Measurements from ENCODE around the gene CHP2.
"Not testable (repeated sequence)": the region's sequence is repeated elsewhere in the genome, so short reads cannot be mapped to it uniquely, and the experiment has no call there.

Gene CHP2

DNA sequence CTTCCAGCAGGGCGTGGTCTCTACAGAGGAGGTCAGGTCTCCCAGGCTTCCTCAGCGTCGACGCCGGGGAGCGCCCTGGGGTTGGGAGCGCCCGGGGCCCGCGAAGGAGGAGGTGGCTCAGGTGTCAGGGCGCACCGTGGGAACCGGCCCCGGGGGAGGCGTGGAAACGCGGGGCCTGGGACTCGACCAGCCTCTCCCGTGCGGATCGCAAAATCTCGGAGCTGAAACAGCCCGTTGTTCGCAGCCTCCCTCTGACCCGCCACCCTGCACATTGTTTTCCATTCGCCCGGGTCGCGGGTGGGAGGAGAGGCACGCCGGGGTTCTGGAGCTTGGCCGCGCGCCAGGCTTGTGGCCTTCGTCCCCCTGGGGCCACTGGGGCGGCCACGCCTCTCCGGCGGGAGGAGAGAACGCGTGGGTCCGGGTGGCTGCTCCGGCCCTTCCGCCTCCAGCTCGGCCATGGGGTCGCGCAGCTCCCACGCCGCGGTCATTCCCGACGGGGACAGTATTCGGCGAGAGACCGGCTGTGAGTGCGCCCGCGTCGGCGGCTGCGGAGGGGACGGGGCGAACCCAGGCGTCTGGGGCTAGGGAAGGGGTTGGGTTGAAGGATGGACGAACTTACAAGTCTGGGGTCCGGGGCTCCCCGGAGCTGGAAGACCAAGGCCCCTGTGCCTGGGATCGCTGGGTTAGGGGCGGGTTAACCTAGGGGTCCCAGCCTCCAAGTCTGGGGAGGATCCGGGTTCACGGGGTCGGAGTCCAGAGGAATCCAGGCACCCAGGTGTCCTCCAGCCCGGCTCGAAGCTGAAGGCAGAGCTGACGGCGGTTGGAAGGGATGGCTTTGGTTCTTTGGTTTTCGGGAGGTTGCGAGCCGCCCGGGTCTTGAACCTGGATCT, at the start of gene CHP2:
TSS of gene CHP2 (plus strand) at position 433 of the 890 bp plus-strand sequence. CDS start at position 457, 24 bp downstream.
- Histone ChIP-seq H3K27ac (ENCODE audit: low read depth, low read length) (no peak within 1 kb of the TSS), H3K36me3 (ENCODE audit: control insufficient read depth, insufficient read depth, low read length) (no peaks in the 10 kb centered on the region), H3K9ac (ENCODE audit: low read length) (no peak within 1 kb of the TSS), H3K4me3 (ENCODE audit: low read length) (peak within 1 kb of the TSS; percentile 61), H3K4me1 (ENCODE audit: control insufficient read depth, insufficient read depth, low read length) (no peaks in the 10 kb centered on the region), H3K27me3 (ENCODE audit: control insufficient read depth, insufficient read depth, low read length) (peaks cover 17% of the 10 kb centered on the region)

DNA sequence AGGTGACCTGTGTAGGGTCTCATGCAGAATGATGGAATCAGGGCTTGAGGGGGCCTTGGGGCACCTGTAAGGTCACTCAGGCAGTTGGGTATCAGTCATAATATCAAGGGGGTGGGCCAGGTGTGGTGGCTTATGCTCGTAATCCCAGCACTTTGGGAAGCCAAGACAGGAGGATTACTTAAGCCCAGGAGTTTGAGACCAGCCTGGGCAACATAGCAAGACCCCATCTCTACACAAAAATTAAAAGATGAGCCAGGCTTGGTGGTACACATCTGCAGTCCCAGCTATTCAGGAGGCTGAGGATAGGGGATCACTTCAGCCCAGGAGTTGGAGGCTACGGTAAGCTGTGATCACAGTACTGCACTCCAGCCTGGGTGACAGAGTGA, 49.3 kb upstream of the CHP2 start:
- Histone ChIP-seq H3K36me3 (ENCODE audit: control insufficient read depth, insufficient read depth, low read length) (peaks cover 3% of the 10 kb centered on the region), H3K9ac (ENCODE audit: low read length) (no peak overlapping the region), H3K27me3 (ENCODE audit: control insufficient read depth, insufficient read depth, low read length) (no peaks in the 10 kb centered on the region), H3K27ac (ENCODE audit: low read depth, low read length) (no peak overlapping the region), H3K4me3 (ENCODE audit: low read length) (no peak overlapping the region), H3K4me1 (ENCODE audit: control insufficient read depth, insufficient read depth, low read length) (no peaks in the 10 kb centered on the region)

DNA sequence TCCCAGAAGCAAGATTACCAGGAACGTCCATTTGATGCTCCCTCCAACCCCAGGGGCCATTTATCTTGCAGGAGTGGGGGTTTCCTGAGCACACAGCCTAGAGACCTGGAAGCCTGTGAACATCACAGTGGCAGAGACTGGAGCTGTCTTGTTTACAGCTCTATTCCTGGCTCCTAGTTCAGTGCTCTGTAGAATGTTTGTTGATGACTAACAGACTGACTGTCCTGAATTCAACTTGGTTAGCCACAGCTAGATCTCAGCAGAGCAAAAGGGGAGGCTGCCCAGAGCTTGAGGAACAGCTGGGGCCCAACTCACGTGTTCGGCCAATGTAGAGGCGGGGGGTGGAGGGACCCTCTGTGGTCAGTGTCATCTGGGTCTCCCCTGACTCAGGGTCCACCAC, 48.4 kb upstream of the CHP2 start:
- no peaks in the 10 kb centered on the region for H3K27me3 ChIP-seq (ENCODE audit: control insufficient read depth, insufficient read depth, low read length)
- H3K4me1 ChIP-seq (ENCODE audit: control insufficient read depth, insufficient read depth, low read length): no peaks in the 10 kb centered on the region
- H3K36me3 ChIP-seq (ENCODE audit: control insufficient read depth, insufficient read depth, low read length): peaks cover 3% of the 10 kb centered on the region
- no peak overlapping the region for H3K9ac ChIP-seq (ENCODE audit: low read length)
- H3K27ac ChIP-seq (ENCODE audit: low read depth, low read length): no peak overlapping the region
- no peak overlapping the region for H3K4me3 ChIP-seq (ENCODE audit: low read length)

DNA sequence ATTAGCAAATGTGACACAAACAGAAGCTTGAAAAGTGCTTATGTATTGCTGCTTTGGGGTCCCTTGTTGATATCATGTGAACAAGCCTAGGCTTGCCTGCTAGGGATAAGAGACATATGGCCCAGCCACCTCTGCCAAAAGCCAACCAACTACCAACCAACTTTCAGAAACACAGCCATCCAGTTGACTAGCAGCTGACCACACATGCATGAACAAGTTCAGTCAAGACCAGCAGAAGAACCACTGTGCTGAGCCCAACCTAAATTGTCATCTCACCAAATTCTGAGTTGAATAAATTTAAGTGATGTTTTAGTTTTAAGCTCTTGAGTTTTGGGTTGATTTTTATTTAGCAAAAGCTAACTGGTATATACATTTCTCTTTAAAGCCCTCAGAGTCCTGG, 45.3 kb upstream of the CHP2 start:
- Histone ChIP-seq H3K4me1 (ENCODE audit: control insufficient read depth, insufficient read depth, low read length) (no peaks in the 10 kb centered on the region), H3K27me3 (ENCODE audit: control insufficient read depth, insufficient read depth, low read length) (no peaks in the 10 kb centered on the region), H3K4me3 (ENCODE audit: low read length) (no peak overlapping the region), H3K36me3 (ENCODE audit: control insufficient read depth, insufficient read depth, low read length) (peaks cover 3% of the 10 kb centered on the region), H3K27ac (ENCODE audit: low read depth, low read length) (no peak overlapping the region), H3K9ac (ENCODE audit: low read length) (no peak overlapping the region)

DNA sequence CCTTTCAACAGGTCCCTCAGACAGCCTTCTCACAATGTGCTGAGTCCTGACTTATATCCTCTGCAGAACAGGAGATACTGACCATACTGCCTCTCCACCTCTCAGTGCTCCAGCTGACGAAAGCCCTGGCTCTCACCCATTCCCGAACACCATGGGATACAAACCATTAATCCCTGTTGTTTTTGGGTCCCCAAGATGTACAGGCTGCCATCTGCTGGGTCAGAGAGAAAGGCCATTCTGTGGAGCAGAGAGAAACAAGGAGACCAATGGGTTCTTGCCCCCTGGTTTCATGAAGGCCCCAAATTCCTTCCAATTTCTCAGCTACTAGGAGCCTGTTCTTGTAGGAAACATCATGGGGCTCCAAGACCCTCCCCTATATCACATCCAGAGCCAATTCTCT, 44.8 kb upstream of the CHP2 start:
- Histone ChIP-seq H3K36me3 (ENCODE audit: control insufficient read depth, insufficient read depth, low read length) (peaks cover 3% of the 10 kb centered on the region), H3K27me3 (ENCODE audit: control insufficient read depth, insufficient read depth, low read length) (no peaks in the 10 kb centered on the region), H3K9ac (ENCODE audit: low read length) (no peak overlapping the region), H3K4me1 (ENCODE audit: control insufficient read depth, insufficient read depth, low read length) (no peaks in the 10 kb centered on the region), H3K27ac (ENCODE audit: low read depth, low read length) (no peak overlapping the region), H3K4me3 (ENCODE audit: low read length) (no peak overlapping the region)

DNA sequence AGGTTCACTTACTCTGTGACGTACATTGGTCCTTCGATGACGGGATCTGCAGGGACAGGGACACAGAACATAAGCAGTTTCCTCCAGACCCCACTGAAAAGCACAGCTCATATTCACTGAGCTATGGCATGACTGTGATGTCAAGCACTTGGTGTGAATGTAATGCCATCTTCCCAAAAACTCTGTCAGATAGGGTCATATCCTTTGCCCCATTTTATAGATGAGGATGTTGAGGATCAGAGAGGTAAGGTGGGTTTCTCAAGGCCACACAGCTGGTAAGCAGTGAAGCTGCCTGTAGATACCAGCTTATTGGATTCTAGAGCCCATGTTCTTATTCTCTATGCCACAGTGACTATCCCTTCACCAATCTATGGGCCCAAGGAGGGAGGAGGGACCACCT, 44.3 kb upstream of the CHP2 start:
- Histone ChIP-seq H3K27ac (ENCODE audit: low read depth, low read length) (no peak overlapping the region), H3K36me3 (ENCODE audit: control insufficient read depth, insufficient read depth, low read length) (peaks cover 3% of the 10 kb centered on the region), H3K4me1 (ENCODE audit: control insufficient read depth, insufficient read depth, low read length) (no peaks in the 10 kb centered on the region), H3K27me3 (ENCODE audit: control insufficient read depth, insufficient read depth, low read length) (no peaks in the 10 kb centered on the region), H3K4me3 (ENCODE audit: low read length) (no peak overlapping the region), H3K9ac (ENCODE audit: low read length) (no peak overlapping the region)

DNA sequence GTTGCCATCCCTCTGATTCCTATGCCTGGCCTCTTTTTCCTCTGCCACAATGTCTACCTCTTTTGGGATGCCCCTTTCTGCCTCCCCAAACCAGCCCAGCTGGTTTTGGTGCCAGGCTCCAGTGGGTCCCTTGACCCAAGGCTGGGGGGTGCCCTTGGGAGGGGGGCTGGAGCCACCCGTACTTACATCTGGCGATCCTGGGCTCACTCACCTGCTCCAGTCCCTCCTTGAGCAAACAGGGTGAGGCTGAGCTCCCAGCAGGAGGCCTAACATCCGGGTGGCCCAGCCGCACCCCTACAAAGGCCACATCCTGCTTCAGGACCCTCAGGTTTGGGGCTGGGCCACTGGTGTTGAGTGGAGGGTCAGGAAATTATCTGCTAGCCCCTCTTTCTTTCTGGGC, 43.0 kb upstream of the CHP2 start:
- no peak overlapping the region for H3K27ac ChIP-seq (ENCODE audit: low read depth, low read length)
- no peaks in the 10 kb centered on the region for H3K4me1 ChIP-seq (ENCODE audit: control insufficient read depth, insufficient read depth, low read length)
- no peaks in the 10 kb centered on the region for H3K27me3 ChIP-seq (ENCODE audit: control insufficient read depth, insufficient read depth, low read length)
- no peak overlapping the region for H3K9ac ChIP-seq (ENCODE audit: low read length)
- H3K4me3 ChIP-seq (ENCODE audit: low read length): peak overlapping the region; percentile 33
- peaks cover 3% of the 10 kb centered on the region for H3K36me3 ChIP-seq (ENCODE audit: control insufficient read depth, insufficient read depth, low read length)

DNA sequence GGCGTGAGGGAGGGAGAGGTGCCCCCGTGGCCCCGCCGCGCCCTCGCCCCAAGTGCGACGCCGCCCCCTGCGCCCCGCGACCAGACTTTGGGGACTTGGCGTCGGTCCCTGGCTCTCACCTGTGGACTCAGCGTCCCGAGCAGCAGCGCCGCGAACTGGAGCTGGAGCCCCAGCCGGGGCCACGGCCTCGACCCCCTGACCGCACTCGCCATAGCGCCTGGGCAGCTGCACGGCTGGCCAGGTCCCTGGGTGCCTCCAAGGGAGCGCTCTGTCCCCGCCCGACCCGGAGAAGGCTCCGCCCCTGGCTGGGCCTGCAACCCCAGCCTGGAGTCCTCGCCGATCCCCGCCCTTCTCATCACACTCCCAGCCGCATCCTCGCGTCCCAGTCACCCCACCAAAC, 41.9 kb upstream of the CHP2 start, which contains the start of gene ERN2:
TSS of gene ERN2 (minus strand) at position 247 of the 400 bp plus-strand sequence. CDS start at position 212, 35 bp downstream.
- H3K9ac ChIP-seq (ENCODE audit: low read length): no peak within 1 kb of the TSS
- H3K27ac ChIP-seq (ENCODE audit: low read depth, low read length): no peak within 1 kb of the TSS
- H3K4me1 ChIP-seq (ENCODE audit: control insufficient read depth, insufficient read depth, low read length): no peaks in the 10 kb centered on the region
- H3K27me3 ChIP-seq (ENCODE audit: control insufficient read depth, insufficient read depth, low read length): no peaks in the 10 kb centered on the region
- peaks cover 3% of the 10 kb centered on the region for H3K36me3 ChIP-seq (ENCODE audit: control insufficient read depth, insufficient read depth, low read length)
- peak within 1 kb of the TSS; percentile 14 for H3K4me3 ChIP-seq (ENCODE audit: low read length)

DNA sequence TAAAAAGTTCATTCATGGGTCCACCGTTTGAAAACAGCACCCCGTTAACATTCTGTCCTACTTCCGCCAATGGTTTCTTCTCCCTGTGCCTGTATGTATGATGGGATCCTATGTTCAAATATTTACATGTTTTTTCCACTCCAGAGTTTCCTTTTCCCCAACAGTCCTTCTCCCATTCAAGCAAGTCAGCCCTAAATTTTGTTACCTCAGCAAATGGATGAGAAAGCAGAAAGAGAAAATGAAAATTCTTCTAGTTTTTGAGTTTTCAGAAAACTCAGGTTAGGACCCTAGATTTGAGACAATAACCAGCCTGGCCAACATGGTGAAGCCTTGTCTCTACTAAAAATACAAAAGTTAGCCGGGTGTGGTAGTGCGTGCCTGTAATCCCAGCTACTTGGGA, 38.3 kb upstream of the CHP2 start:
- no peak overlapping the region for H3K4me3 ChIP-seq (ENCODE audit: low read length)
- H3K27me3 ChIP-seq (ENCODE audit: control insufficient read depth, insufficient read depth, low read length): no peaks in the 10 kb centered on the region
- no peak overlapping the region for H3K27ac ChIP-seq (ENCODE audit: low read depth, low read length)

DNA sequence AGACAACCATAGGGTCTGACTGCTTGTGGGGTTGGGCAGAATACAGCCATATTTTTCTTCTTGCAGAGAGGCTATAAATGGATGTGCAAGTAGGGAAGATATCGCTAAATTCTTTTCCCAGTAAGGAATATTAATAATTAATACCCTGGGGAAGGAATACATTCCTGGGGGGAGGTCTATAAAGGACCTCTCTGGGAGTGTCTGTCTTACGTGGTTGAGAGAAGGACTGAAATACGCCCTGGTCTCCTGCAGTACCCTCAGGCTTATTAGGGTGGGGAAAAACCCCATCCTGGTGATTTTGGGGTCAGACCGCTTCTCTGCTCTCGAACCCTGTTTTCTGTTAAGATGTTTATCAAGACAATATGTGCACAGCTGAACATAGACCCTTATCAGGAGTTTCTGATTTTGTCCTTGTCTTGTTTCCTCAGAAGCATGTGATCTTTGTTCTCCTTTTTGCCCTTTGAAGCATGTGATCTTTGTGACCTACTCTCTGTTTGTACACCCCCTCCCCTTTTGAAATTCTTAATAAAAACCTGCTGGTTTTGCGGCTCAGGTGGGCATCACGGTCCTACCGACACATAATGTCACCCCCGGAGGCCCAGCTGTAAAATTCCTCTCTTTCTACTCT, 32.1 kb upstream of the CHP2 start:
- not testable (repeated sequence) for H3K36me3 ChIP-seq (ENCODE audit: control insufficient read depth, insufficient read depth, low read length); H3K27ac ChIP-seq (ENCODE audit: low read depth, low read length); H3K4me3 ChIP-seq (ENCODE audit: low read length); H3K27me3 ChIP-seq (ENCODE audit: control insufficient read depth, insufficient read depth, low read length); H3K9ac ChIP-seq (ENCODE audit: low read length); H3K4me1 ChIP-seq (ENCODE audit: control insufficient read depth, insufficient read depth, low read length)

More for the DNA sequence above, 38.3 kb upstream of the CHP2 start:
- no peak overlapping the region for H3K9ac ChIP-seq (ENCODE audit: low read length)
- no peaks in the 10 kb centered on the region for H3K36me3 ChIP-seq (ENCODE audit: control insufficient read depth, insufficient read depth, low read length)
- no peaks in the 10 kb centered on the region for H3K4me1 ChIP-seq (ENCODE audit: control insufficient read depth, insufficient read depth, low read length)

DNA sequence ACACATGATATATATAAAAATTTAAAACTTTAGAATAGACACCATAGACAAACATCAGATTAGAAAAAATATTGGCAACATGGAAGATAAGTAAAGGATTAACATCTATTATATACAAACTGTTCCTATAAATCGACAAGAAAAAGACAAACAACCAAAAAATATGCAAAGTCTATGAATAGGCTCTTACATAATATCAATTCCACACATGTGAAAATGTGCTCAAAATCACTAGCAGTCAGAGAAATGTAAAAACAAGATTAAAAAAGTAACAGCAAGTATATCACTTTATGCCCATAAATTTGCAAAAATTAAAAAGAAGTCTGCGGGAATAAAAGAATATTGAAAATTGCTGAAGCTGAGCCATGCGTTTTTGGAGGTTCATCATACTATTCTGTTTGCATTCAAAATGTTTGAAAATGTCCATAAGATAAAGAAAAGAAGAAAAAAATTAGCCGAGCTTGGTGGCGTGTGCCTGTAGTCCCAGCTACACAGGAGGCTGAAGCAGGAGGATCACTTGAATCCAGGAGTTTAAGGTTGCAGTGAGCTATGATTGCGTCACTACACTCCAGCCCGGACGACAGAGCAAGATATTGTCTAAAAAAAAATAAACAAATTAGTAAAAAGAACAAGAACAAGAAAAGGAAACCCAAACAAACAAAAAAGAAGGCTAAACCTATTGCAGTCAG, 30.6 kb upstream of the CHP2 start:
- no peaks in the 10 kb centered on the region for H3K4me1 ChIP-seq (ENCODE audit: control insufficient read depth, insufficient read depth, low read length)
- no peak overlapping the region for H3K9ac ChIP-seq (ENCODE audit: low read length)
- no peak overlapping the region for H3K27ac ChIP-seq (ENCODE audit: low read depth, low read length)
- no peaks in the 10 kb centered on the region for H3K27me3 ChIP-seq (ENCODE audit: control insufficient read depth, insufficient read depth, low read length)
- H3K36me3 ChIP-seq (ENCODE audit: control insufficient read depth, insufficient read depth, low read length): no peaks in the 10 kb centered on the region
- H3K4me3 ChIP-seq (ENCODE audit: low read length): no peak overlapping the region

DNA sequence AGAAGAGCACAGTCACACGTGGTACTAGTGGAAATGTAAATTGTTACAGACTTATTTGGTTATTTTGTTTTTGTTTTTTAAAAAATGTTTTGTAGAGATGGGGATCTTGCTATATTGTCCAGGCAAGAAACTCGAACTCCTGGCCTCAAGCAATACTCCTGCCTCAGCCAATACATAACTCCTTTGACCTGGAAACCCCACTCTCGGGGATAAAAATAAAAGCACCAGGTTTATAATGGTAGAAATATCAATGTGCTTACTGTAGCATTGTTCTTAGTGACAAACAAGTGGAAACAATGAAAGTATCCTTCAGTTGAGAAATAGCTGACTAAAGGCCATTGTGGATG, 30.1 kb upstream of the CHP2 start:
- H3K4me1 ChIP-seq (ENCODE audit: control insufficient read depth, insufficient read depth, low read length): no peaks in the 10 kb centered on the region
- peaks cover 4% of the 10 kb centered on the region for H3K27me3 ChIP-seq (ENCODE audit: control insufficient read depth, insufficient read depth, low read length)
- no peaks in the 10 kb centered on the region for H3K36me3 ChIP-seq (ENCODE audit: control insufficient read depth, insufficient read depth, low read length)
- H3K9ac ChIP-seq (ENCODE audit: low read length): no peak overlapping the region
- no peak overlapping the region for H3K4me3 ChIP-seq (ENCODE audit: low read length)
- no peak overlapping the region for H3K27ac ChIP-seq (ENCODE audit: low read depth, low read length)

All from rectal smooth muscle tissue (tissue), 1 donor.